NCI-H2227 (cell line): Measurements from ENCODE around the gene CREB3L1.

Experiments used
- DNase-seq: peaks from one replicate; lab custom pipeline; 2025; ENCODE audit not compliant: unreplicated experiment; lab: John Stamatoyannopoulos, UW

The CREB3L1 gene, protein sequence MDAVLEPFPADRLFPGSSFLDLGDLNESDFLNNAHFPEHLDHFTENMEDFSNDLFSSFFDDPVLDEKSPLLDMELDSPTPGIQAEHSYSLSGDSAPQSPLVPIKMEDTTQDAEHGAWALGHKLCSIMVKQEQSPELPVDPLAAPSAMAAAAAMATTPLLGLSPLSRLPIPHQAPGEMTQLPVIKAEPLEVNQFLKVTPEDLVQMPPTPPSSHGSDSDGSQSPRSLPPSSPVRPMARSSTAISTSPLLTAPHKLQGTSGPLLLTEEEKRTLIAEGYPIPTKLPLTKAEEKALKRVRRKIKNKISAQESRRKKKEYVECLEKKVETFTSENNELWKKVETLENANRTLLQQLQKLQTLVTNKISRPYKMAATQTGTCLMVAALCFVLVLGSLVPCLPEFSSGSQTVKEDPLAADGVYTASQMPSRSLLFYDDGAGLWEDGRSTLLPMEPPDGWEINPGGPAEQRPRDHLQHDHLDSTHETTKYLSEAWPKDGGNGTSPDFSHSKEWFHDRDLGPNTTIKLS

DNA sequence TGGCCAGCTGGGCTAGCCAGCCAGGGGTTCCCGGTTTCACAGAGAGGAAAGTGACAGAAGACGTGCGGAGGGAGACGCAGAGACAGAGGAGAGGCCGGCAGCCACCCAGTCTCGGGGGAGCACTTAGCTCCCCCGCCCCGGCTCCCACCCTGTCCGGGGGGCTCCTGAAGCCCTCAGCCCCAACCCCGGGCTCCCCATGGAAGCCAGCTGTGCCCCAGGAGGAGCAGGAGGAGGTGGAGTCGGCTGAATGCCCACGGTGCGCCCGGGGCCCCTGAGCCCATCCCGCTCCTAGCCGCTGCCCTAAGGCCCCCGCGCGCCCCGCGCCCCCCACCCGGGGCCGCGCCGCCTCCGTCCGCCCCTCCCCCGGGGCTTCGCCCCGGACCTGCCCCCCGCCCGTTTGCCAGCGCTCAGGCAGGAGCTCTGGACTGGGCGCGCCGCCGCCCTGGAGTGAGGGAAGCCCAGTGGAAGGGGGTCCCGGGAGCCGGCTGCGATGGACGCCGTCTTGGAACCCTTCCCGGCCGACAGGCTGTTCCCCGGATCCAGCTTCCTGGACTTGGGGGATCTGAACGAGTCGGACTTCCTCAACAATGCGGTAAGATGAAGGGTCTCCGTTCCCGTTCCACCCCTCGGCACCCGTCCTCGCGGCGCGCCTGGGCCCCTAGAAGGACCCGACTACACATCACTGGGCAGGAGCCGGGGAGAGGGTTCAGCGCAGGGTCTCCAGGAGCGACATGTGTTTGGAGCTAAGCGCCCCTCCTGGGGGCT is at the start of gene CREB3L1:
Gene CREB3L1, plus strand, starts transcription at position 41 of the 765 bp plus-strand sequence. Its CDS starts 450 bp downstream, at position 491.
- peak; percentile 40 for DNase-seq

DNA sequence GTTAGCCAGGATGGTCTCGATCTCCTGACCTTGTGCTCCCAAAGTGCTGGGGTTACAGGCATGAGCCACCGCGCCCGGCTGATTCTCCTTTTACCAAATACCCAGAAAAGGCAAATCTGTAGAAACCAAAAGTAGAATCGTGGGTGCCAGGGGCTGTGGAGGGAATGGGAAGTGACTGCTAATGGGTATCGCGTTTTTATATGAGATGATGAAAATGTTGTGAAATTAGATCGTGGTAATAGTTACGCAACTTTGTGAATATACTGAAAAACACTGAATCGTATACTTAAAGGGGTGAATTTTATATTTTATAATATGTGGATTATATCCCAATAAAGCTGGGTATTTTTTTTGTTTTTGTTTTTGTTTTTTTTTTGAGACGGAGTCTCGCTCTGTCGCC is 48.2 kb upstream of the CREB3L1 start:
- no peak for DNase-seq

DNA sequence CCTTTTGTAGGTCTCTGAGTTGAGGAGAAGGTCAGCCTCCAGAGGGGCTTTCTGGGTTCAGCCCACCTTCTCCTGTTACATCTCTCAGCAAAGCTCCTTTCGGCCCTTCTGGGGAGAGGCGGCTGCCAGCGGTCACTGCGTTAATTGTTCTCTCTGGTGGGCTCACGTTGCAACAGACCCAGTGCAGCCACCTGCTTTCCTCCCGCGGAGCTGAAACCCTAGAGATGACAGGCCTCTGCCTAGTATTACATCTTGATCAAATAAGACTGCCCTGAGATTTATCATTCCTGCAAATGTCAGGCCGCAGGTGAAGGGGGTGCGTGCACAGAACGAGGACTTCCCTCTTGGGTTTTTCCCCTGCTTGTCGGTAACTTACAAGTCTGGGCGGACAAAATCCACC is 43.2 kb upstream of the CREB3L1 start:
- DNase-seq, result peak; percentile 38

DNA sequence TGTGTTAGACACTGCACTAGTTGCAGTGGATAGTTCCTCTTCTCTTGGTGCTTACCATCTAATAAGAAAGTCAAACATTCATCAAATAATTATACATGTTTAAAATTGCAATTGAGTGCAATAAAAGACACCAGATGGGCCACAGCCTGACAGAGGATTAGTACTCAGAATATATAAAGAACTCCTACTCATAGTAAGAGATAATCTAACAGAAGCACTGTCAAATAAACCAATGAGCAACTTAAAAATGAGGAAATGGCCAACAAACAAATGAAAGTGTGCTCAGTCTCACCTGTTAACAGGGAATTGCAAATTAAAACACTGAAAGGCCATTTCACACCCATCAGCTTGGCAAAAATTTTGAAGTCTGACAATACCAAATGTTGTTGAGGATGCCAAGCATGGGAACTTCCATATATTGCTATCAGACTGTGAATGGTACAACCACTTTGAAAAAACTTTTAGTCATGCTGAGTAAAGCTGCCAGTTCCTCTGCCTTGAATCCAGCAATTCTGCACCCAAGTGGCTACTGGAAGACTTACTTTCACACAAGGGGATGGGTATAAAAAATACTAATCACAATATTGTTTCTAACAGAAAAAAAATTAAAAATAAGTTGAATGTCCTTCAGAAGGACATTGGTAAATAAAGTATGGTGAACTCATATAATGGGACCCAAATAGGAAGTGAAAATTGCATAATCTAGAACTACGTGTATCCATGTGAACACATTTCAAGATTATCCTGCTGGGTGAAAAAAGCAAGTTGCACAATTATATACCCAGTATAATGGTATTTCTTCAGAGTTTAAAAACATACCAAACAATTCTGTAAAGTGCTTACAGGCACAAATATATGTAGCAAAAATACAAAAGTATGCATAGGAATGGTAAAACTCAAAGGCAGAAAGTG is 41.4 kb upstream of the CREB3L1 start:
- no peak for DNase-seq

DNA sequence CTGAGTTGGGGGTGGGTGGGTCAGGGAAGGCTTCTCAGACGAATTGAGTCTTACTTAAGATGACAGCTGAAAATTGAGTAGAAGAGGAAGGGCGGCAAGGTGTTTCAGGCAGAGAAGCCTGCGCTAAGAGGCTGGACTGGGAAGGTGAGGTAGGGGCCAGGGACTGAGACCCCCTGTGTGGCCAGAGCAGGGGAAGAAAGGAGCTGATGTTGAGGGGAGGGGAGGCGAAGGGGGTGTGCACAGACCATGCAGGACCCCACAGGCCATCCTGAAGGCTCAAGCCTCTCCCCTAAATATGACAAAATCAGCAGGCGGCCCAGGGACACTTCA is 40.6 kb upstream of the CREB3L1 start:
- DNase-seq, result no peak

DNA sequence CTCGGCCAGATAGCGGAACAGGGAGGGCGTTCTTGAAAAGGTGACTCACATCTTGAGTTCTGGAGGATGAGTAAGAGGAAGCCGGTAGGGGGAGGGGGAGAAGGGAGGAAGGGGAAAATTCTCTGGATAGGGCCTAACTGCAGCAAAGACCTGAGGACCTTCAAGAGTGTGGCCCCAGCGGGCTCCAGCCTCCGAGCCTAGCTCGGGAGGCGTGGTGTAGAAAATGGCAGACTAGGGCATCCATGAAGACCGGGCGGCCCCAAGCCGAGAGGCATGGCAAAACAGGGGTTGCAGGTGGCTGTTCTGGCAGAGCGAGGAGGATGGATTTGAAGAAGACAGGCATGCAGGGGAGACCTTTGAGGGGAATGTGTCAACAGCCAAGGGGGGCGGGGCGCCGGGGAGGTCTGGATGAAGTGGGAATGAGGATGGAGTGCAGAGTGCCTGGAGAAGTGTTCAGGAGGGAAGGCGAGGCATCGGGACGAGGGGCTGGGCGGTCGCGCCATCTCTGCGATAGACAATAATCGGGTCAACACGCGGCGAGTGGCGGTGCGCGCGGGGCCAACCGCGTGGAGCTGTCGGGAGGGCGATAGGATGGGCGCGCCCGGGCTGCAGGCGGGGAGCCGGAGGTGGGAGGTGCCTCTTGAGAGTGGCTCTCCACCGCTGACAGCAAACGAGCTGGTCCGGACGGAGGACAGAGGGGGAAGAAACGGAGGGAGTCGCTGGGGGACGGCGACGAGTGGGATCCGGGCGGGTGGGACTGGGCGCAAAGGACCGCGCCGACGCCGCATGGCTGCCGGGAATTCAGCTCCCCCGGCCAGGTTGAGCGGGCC is 40.0 kb upstream of the CREB3L1 start:
- peak; percentile 76 for DNase-seq

DNA sequence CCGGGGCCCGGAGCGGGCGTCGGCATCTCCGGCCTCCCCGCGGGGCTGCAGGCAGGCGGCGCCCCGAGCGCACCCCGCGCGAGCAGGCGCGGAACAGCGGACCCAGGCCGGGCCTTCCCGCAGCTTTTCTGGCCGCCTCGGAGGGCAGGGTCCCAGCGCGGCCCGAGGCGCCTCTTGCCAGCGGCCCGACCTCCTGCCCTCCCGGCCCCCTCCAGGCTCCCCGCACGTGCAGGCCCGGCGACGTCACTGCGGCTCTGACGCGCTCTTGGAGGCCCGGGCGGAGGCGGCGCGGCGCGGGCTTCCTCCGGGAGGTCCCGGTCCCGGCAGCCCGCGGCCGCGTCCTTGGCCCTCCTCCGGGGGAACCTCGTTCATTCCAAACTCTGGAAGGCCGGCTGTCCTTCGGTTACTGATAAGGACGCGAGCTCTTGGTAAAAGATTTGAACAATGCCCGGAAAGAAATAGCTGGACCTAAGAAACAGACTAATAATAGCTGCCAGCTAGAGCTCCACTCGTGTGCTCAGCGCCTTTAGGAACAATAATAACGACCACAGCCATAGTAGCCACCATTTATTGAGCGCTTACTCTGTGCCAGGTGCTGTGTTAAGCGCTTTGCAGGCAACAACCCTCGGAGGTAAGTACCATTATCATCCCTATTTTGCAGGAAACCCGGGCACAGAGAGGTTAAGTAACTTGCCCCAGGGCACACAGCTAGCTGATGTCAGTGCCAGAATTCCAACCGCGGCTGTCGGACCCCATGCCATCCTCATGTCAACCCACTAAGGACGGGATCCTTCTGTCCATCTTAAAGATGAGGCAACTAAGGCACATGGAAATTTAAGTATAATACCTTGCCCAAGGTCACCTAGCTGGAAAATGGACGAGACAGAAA is 39.1 kb upstream of the CREB3L1 start:
- peak; percentile 73 for DNase-seq

DNA sequence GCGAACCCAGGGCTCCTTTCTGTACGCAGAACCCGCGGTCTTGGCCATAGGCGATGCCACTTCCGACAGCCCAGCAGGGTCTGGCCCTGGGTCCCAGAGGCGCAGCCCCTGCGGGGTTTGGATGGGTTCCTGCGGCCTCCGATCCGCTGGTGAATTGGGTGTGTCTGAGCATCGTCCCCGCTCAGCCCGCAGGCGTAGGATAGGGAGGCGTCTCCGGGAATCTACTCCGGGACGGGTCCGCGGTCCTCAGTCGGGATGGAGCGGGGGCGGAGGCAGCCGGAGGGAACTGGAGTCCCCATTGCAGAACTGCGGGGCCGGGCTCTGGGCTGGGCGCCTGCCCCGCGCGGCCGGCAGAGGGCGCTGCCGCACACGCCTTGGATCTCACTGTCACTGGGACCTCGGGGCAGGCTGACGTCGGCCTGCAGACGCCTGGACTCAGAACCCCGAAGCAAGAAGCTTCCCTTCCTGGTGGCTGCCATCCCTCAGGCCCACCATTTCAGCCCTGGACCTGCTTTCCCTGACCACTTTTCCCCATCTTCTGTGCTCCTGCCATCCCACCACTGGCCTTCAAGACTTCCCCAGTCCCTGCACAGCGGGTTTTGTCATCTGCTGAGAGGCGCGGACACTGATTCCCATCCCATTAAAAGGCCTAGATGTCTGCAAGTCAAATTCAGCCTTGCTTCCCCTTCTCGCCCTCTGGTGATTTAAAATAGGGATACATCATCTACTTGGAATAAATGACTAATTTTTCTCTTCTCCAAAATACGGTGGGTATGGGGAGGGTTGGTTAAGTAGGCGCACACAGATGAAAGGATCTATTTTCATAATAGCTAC is 38.3 kb upstream of the CREB3L1 start:
- DNase-seq, result peak; percentile 89

DNA sequence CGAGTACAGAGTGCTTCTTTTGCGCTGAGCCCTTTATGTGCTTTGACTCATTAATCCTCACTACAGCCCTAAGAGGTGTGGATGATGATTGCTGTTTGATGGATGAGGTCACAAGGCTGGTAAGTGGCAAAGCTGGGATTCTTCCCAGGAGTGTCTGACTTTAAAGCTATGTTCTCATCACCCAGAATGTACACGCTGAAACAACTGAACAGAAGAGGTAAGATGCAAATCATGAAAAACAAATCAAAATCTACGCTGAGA is 37.7 kb upstream of the CREB3L1 start:
- DNase-seq, result peak; percentile 63

DNA sequence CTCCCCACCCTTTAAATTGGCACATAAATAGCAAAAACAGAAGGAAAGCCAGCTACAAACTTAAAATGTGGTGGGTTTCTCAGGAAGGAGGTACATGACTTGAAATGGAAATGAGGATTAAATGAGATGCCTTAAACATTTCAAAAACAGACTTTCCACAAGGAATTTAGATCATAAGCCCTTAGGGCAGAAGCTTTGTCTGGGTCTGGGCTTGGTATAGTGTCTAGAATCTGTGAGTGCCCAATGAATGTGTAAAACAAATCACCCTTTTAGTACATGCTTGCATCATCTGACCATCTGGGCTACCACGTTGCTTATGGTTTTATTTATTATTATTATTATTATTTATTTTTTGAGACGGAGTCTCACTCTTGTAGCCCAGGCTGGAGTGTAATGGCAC is 37.1 kb upstream of the CREB3L1 start:
- no peak for DNase-seq

DNA sequence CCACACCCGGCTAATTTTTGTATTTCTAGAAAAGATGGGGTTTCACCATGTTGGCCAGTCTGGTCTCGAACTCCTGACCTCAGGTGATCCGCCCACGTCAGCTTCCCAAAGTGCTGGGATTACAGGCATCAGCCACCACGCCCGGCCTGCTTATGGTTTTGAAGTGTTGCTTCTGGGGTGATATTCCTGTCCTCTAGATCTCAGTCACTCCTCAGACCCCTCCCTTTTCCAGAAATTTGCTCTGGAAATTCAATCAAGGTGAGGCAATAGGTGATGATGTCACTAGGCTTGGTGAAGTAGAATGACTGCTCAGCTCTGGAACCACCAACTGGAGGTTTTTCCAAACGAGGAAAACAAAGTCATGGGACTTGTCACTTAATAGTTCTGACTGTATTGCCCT is 36.6 kb upstream of the CREB3L1 start:
- no peak for DNase-seq

DNA sequence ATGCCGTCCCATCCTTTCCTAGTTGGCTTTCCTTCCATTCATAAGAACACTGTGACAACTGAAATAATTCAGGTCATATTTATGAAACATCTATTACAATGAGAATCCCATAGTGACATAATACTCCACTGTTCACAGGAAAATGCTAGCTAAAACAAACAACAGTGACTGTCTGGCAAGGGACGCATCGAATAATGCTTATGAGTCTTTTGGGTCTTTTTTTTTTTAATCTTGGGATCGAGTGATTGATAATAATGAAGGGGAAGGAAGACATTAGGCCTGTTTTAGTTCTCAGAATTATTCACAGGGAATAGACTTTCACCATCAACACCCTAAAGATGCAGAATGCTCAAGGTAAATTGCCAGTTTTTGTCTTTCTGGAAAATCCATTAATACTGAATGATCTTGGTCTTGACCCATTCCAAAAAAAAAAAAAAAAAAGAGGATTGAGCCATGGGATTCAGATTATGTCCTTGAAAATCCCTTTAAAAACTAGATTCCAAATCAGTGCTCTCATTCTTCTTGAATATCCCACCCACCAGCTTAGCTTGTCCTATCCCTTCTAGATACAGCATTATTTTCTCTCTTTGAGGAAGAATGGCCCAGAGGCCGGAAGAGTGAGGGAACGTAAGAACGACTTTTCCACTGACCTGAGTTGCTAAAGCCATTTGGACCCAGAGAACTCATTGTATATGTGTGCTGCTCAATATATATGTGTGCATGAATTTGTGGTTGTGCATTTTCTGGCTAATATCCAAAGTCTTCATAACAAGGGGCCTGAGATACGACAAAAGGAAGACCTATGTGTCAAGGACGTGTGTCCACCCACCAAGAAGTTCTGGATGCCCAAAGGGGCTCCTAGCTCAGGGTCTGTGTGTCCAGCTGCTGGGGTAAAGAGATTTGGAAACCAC is 35.2 kb upstream of the CREB3L1 start:
- no peak for DNase-seq

DNA sequence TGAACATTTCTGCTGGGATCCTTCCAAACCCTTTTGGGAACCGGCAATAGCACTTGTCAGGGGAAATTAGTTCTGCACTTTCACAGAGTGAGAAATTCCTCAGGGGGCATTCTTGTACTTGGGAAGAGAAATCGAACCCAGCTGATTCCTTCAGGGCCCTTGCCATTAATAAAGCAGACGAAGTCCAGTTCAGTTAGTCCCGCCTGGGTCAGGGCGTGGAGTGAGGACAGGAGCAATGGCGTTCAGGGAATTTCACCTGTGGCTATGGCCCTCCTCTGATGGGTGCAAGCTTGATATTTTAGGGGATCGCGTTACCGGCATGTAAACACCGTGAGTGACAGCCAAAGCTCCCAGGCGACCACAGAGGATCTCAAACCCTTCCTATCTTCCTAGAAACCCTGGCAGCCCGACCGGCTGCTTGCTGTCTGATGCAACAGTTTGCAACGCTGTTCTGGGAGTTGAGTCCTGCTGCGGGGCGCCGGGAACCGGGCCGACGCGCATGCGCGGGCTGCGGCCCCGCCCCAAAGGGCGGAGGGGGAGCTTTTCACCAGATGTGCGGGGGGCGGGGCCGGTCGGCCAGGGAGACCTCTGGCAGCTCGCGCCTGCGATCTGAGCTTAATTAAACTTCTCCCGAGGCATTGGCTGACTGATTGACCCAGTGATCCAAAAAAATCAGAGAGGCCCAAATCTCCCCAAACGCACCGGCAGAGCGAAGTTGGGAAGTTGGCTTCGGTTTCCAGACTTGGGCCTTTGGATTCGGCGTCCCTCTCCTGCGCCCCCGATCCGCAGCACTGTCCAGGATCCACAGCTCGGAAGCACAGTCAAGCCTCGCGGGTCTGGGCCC is 34.3 kb upstream of the CREB3L1 start:
- peak; percentile 93 for DNase-seq

DNA sequence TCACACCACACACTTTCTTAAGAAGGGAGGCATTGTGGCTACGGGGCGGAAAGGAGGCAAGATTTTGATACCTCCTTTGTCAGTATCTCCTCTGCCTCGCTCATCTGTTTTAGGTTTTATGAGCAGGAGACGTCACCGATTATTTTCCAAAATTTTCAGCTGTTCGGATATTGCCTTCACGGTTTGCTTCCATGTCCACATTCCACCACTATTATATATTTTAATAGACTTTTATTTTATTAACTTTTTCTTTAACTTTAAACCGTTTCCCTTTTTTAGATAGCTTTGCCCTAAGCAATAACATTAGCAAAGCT is 33.7 kb upstream of the CREB3L1 start:
- DNase-seq, result no peak

DNA sequence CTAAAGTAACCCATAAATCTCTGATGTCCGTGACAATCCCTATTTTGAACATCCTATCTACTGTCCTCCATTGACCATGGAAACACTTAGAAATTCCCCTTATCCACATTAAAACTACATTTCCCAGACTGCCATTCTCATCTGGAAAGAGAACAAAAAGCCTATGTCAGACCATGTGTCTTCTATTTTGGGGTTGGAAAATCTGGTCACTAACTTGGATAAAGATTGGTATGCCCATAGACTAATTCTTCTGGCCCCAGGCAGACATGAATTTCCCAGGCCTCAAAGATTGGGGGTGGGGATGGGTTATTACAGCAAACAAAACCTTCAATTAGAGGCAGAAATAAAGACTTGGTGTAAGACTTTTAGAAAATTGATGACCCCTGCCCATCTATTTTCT is 30.9 kb upstream of the CREB3L1 start:
- DNase-seq, result peak; percentile 55

DNA sequence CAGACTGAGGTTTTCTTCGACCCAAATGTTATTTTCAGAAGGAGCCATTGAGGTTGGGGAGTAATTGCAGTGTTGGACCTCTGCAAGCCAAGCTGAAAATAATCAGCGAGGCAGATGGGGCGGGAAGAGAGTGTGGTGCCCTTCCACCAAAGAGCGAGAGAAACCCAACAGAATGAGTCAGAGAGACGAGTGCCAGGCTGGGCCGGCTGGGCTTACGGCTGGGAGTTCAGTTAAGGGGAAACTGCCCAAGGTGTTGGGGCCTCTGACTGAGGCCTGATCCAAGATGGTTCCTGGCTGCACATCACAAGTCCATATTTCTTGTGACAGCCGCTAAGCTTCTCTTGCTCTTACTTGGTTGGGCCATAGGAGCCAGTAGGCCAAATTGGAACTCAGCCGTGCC is 30.4 kb upstream of the CREB3L1 start:
- DNase-seq, result peak; percentile 38

DNA sequence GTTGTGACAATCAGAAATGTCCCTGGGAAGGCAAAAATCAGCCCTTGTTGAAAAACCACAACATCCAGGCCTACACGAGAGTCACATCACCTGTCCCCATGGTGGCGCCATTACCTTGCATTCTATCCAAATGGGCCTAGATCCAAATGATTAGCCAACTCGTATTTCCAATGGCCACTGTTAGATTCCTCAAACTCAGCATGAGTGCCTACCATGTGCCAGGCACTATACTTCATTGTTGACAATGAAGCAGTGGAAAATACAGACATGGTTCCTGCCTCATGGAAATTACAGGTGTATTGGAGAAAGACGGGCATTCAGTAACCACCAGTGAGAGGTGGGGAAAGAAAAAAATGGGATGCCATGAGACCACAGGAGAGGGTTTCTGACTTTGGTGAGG is 29.8 kb upstream of the CREB3L1 start:
- DNase-seq, result peak; percentile 68
